HG03064 (cell line): ENCODE measurements around the gene NR2F6.

ENCODE experiments used
- ATAC-seq: cut with Tn5 transposase; IDR thresholded peaks from one replicate; pipeline ENCODE4 v1.9.1; 2021; ENCODE audit warnings: low read depth; ENCODE audit not compliant: unreplicated experiment

The NR2F6 gene

DNA sequence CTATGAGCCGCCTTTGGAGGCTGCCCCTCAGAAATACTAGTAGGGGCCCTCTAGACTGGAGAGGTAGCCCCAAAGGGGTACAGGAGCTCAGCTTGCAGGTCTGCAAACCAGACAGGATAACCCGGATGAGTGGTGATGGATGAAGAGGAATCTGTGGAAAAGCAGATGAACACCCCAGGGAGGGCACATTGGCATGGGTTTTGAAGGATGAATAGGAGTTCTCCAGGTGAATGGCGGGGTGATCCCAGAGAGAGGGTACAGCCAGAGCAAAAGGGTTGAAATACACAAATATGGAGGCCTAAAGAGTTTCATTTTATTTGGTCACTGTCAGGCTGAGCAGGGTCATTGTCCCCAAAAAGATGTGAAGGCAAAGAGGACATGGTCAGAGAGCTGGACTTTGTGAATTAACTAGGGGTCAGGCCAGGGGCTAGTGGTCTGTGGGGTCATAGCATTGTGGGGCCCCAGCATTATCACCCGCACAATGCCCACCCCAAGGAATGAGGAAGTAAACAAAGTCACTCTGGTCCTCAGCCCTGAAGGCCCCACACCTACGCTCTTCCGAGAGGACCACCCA is 4.8 kb downstream of the NR2F6 start:
- ATAC-seq: no peak

- ATAC-seq: no peak
Observed at GRCh38 chr19:17240062-17240752, 5.5 kb downstream of the NR2F6 start.

- ATAC-seq: no peak
Observed at GRCh38 chr19:17237747-17238706, 7.7 kb downstream of the NR2F6 start.

- ATAC-seq: no peak
Observed at GRCh38 chr19:17236811-17237543, 8.7 kb downstream of the NR2F6 start.

DNA sequence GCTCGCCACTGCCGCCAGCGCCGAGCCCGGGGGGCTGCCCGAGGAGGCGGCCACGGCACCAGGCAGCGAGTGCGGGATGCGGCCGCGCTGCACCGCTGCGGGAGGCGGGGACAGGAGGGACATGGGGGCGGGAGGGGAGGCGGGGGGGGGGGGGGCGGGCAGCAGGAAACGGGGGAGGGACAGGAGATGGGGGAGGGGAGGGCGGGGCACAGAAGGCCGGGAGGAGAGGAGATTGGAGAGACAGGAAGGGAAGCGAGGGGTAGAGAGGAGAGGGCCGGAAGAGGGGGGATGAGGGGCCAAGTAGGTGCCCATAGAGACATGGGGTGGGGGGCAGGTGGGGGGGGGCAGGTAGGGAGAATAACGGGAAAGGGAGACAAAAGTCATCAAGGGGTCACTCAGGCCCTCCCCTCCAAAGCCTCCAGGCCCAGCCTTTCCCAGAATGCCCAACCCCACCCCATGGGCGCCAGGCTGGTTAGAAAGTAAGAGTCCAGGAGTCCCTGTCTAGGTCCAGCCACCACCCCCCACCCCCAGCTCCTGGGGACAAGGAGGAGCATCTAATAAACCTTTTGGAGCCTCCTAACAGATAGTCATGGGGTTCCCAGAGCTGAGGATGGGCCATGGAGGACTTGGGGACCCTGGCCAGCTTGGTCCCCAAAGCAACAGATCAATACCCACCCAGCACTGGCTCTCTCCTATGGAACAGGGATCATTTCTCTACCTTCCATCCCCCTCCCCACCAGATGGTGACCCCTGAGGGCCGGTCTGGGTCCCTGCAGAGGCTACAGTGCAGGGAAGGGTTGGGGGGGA is 9.5 kb downstream of the NR2F6 start:
- no peak for ATAC-seq

DNA sequence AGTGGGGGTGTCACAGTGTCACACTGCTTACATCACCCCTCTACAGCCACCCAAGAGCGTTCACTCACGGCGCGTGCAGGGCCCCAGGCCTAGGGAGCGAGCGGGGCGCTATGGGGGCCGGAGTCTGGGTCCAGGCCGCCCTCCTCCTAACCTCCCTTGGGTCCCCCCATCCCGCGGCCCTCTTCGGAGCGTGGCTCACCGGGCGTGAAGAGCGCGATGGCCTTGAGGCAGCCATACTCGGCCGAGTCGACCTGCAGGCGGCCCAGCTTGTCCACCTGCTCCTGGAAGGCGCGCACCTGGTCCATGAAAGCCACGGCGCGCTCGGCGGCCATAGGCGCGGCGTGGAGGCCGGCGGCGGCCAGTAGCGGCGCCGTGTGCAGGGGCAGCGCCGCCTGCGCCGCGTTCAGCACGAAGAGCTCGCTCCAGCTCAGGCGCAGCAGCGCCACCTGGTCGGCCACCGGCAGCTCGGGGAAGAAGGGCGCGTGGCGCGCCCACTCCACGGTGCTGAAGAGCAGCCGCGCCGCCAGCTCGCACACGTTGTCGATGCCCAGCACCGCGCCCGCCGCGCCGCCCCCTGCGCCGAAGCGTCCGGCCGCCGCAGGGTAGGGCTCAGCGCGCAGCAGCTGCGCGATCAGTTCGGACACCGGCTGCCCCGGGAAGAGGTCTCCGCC is 10.3 kb downstream of the NR2F6 start:
- no peak for ATAC-seq

DNA sequence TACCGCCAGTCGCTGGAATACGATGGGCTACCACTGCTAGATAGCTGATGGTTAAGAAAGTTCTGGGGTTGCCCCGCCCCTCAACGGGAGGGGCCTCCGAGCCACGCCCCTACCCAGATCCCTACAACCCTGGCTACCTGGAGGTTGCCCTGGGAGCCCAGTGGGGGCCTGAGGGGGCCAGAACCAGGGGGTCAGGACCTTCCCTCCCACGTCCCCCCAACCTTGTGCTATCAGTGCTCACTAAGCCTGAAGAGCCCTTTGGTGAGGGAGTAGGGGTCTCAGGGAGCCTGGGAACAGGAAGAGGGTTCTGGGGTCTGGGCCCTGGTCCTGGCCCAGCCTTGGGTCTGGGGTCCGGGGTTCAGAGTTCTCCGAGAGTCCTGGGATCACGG is 10.8 kb downstream of the NR2F6 start:
- ATAC-seq: no peak

DNA sequence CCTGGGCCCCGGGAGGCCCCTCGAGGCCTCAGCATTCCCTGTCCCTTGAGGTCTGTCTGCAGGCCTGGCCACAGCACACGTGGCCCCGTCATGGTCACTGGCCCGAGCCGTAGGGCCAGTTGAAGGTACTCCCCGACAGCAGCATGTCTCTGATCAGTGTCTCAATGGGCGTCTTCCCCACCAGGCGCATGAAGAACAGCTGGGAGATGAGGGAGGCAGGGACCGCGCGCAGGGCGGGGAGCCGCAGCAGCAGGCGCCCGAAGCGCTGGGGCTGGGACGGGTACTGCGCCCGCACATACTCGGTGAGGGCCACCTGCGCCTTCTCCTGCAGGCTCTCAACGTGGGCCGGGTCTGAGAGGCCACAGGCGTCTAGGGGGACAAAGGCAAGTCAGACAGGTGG is 13.5 kb downstream of the NR2F6 start:
- ATAC-seq: no peak

GRCh38 chr19:17229890-17230289 is 15.8 kb downstream of the NR2F6 start:
- ATAC-seq: no peak

DNA sequence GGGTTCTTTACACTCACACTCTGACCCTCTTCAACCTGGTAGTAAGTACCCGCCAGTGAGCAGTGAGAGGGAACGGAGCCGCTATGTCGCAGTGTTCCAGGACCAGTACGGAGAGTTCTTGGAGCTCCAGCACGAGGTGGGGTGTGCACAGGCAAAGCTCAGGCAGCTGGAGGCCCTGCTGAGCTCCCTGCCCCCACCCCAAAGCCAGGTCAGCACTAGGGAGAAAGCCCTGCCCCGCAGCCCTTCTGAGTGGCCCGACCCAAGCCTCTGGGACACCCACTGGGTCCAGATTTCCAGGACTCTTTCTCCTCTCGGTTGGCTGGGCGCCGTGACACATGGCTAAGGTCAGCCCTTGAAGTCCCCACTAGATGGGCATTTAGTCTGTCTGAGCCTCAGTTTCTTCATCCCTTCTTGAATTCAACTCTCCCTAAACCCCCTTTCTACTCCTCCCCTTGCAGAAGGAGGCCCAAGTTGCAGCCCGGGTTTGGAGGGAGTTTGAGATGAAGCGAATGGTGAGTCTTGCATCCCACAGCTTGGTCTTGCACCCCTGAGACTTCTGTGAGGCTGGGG is 17.8 kb downstream of the NR2F6 start:
- no peak for ATAC-seq

GRCh38 chr19:17226002-17226933 is 19.5 kb downstream of the NR2F6 start, which contains the start of gene OCEL1:
TSS of gene OCEL1 (plus strand) at chr19:17226226. CDS start at chr19:17226248, 22 bp downstream.
- ATAC-seq: peak; percentile 96

DNA sequence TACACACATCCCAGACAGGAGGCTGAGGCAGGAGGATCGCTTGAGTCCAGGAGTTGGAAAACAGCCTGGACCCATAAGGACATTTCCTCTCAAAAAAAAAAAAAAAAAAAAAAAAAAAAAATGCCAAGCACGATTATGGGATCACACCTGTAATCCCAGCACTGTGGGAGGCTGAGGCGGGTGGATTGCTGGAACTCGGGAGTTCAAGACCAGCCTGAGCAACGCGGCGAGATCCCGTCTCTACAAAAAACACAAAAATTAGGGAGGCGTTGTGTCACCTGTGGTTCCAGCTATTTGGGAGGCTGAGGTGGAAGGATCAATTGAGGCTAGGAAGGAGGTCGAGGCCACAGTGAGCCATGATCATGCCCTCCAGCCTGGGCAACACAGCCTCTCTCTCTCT is 20.7 kb downstream of the NR2F6 start:
- no peak for ATAC-seq

- ATAC-seq: no peak
Observed at GRCh38 chr19:17220207-17220758, 25.4 kb downstream of the NR2F6 start.

DNA sequence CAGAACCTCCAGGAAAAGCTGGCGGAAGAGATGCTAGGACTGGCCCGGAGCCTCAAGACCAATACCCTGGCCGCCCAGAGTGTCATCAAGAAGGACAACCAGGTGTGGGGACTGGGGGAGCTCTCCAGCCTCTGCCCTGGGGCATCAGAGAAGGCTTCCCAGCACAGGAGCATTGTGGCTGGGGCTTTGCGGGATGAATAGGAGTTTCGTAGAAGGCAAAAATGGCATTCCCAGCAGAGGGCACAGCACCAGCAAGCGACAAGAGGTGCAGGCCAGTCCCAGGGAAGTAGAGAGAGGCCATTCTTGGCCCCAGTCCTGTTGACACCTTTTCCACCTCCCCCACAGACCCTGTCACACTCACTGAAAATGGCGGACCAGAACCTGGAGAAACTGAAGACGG is 26.4 kb downstream of the NR2F6 start:
- no peak for ATAC-seq

DNA sequence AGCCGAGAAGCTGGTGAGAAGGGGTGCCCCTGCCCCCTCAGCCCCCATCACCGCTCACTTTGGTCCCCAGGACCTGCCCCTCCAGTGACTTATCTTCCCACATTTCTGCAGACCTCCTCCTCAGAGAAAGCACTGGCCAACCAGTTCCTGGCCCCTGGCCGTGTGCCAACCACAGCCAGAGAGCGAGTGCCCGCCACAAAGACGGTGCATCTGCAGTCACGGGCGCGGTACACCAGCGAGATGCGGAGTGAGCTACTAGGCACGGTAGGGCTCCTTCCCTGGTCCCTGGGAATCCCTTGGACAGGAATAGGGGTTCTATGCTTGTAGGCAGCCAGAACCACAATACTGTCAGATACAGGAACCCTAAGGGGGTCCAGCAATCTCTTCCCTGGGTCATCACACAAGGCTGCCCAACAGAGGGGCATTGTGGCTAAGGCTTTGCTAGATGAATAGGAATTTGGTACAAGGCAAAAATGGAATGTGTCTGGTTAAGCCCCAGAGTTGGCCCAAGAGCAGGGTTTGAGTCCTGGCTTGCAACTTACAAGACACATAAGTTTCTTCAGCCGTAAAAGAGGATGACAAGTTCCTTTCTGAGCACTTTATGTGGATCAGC is 29.6 kb downstream of the NR2F6 start:
- no peak for ATAC-seq

GRCh38 chr19:17215127-17215971 is 30.4 kb downstream of the NR2F6 start, which contains the start of gene USE1:
TSS of gene USE1 (plus strand) at chr19:17215357. CDS start at chr19:17215406, 49 bp downstream.
- peak; percentile 65 for ATAC-seq
